NCI-H69 (cell line): ENCODE results near the gene IQCN.
A peak's percentile ranks its signal among the peaks of the same experiment; 100 is the strongest.

Experiments
- DNase-seq: peaks from one replicate; lab custom pipeline; 2025; lab: John Stamatoyannopoulos, UW

Gene IQCN

DNA sequence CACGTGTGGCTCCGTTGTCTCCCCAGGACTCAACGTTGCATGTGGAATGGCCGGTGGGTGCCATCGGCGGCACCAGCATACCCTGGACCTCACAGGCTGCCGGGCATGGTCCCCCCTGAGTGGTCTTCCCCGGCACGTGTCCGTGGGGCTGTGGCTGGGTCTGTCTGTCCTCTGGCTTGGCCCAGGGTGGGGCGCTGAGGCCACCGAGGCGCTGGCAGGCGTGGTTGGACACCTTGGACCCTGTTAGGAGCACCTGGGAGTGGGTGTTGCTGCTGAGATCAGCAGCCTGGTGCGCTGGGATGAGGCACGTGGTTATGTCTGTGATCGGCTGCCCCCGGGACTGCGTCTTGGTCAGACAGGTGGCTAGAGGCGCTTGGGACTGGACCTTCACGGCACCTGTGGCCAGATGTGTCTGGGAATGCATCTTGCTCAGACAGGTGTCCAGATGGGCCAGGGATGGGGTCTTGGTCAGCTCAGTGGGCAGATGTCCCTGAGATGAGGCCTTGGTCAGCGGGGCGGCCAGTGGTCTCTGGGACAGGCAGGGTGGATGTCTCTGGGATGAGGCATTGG lies 9.2 kb downstream of the IQCN start:
- DNase-seq = no peak

DNA sequence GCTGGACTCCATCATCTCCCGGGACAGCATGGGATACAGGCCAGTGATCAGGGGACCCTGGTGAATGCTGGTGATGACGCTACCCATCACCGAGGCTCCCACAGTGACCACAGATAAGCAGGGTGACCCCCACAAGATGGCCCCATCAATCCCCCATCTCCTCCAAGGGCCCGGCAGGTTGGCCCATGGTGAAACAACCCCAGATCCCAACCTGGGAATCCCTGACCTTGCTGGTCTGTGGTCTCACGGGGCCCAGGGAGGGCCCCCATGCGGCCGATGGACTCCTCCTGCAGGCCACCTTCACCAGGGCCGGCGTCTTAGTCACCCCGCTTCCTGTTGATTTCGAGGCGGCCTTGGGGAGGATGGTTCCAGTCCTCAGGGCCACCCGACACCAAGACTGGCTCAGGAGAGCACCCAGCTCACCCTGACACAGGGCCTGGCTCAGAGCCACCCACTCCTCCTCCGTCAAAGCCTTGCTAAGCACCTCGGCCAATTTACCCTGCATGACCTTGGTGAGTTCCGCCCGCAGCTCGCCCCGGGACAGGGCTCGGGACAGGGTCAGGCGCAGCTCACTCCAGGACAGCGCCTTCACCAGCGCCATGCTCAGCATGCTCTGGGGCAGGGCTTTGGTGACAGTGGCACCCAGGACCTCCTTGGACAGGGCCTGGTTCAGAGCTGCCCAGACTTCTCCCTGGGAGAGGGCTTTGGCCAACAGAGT lies 10.0 kb downstream of the IQCN start:
- DNase-seq = no peak

DNA sequence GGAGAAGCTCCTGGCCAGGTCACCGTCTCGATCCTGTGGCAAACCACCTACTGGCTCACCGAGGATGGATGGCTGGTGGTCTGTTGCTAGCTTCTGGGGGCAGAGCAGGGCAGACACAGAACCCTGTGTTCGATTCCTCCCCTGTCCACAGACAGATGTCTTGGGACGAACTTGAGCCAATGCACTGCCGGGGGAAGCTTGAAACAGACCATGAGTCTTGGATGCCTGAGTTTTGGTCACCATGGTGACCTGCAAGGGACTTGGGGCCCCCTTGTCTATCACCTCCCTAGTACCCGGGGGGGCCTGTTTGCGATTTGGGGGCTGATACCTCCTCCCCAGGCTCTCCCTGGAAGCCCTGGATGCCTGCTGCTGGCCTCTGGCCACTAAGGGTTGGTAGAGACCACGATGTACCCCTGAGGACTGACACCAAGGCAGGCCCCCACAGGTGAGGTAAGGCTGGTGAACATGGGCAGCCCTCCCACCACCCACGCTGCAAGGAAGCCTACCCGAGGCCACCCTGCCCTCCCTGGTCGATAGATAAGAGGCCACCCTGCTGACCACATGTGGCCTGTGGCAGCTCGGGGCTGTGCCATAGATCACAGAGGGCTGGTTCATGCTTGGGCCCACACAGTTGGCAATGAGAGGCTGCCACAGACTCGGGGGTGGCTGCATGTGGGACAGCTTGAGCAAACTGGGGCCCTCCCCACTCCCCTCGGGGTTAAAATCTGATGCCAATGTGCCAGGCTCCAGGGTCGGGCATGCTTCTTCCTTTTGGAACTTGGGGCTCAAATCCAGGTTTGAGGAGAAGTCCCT lies 10.7 kb downstream of the IQCN start:
- no peak for DNase-seq

GRCh38 chr19:18262917-18263316 lies 11.3 kb downstream of the IQCN start:
- no peak for DNase-seq

GRCh38 chr19:18262144-18262543 lies 12.1 kb downstream of the IQCN start:
- DNase-seq = no peak

DNA sequence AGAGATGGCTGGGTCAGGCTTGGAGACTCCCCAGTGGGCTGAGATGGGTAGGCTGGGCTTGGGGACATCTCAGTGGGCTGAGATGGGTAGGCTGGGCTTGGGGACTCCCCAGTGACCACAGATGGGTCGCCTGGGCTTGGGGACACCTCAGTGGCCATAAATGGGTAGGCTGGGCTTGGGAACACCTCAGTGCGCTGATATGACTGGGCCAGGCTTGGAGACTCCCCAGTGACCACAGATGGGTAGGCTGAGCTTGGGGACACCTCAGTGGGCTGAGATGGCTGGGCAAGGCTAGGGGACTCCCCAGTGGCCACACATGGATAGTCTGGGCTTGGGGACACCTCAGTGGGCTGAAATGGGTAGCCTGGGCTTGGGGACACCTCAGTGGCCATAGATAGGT lies 12.8 kb downstream of the IQCN start:
- no peak for DNase-seq

GRCh38 chr19:18259893-18260292 lies 14.4 kb downstream of the IQCN start:
- no peak for DNase-seq

- DNase-seq = no peak
These were observed 16.5 kb downstream of the IQCN start for GRCh38 chr19:18257503-18258470.

DNA sequence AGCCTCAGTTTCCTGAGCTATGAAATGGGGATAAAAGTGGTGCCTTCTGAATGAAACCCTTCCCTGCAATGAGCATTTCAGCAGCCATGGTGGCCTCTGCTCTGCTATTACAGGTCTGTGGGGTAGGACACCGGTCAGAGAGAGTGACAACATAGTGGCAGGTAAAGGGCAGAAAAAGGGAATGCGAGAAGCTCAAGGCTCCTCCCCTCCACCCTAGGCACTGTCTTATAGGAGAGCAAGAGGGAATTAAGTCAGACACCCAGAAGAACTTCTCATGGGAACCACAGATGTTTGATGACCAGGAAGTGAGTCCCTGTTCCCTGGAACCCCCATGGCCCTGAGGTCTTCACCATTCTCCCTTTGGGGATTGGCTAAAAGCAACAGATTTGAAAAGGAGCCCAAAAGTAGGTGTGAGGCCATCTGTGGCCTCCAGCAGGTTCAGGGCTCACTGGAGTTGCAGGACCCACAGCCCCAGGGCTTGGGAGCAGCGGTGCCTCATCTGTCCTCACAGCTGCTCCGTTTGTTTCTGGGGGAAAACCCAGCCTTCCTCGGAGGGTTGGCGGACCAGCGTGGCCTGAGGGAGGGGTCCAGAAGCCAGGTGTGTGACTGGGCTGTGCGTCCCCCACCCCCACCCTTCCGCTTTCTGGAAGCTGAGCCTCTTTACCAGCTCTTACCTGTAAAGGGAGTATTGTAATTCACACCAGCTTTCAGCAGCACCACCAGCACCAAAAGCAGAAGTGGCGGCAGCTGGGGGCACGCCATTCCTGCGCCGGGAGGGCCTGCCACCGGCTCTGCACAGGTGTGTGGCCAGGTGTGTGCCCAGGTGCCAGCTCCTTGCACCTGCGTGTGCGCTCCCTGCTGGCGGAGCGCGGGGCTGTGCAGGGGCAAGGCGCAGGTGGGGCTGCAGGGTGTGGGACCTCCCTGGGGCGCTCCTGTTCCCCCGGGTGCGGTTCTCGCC lies 19.4 kb downstream of the IQCN start:
- DNase-seq = peak; percentile 86

- DNase-seq = peak; percentile 22
These were observed 20.5 kb downstream of the IQCN start for GRCh38 chr19:18253716-18254115.

DNA sequence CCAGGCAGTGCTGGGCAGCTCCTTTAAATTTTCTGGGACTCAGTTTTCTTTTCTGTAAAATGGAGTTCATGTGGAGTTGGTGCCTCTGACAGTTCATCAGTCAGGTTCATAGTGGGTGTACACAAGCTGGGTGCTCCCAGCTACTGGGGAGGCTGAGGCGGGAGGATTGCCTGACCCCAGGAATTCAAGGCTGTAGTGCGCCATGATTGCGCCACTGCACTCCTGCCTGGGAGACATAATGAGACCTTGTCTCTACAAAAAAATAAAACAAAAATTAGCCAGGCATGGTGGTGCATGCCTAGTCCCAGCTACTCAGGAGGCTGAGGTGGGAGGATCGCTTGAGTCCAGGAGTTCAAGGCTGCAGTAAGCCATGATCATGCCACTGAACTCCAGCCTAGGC lies 21.1 kb downstream of the IQCN start:
- no peak for DNase-seq

- DNase-seq = no peak
These were observed 21.9 kb downstream of the IQCN start for GRCh38 chr19:18252370-18252717.

DNA sequence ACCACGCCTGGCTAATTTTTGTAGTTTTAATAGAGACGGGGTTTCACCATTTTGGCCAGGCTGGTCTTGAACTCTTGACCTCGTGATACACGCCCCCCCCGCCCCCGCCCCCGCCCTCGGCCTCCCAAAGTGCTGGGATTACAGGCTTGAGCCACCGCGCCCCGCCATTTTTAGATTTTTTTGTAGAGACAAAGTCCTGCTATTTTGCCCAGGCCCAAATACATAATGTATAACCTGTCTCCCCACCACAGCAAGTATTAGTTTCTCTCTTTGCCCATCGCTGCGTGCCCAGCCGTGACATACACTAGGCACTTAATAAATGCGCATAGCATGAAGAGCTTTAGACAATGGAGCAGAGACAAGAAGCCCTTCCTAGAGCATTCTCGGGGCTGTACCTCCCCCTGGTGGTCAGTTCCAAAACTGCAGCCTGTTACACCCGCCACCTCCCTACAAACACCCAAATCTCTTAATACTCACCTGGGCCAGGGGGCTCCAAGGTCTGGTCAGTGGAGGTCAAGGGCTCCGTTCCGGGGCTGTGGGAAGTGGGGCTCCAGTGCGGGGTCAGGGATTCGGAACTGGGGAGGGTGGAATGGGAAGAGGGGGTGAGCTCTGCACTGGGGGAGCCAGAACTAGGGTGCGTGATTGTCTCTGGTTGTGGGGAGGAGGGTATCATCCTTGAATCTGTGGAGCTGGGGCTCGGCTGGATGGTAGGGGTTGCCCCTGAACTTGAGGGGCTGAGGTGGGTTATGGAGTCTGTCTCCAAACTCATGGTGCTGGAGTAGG lies 22.5 kb downstream of the IQCN start:
- DNase-seq = peak; percentile 74

GRCh38 chr19:18249834-18250233 lies 24.4 kb downstream of the IQCN start:
- DNase-seq = no peak

- DNase-seq = no peak
These were observed 29.0 kb downstream of the IQCN start for GRCh38 chr19:18245297-18245696.

- DNase-seq = no peak
These were observed 34.9 kb downstream of the IQCN start for GRCh38 chr19:18239303-18239702.

DNA sequence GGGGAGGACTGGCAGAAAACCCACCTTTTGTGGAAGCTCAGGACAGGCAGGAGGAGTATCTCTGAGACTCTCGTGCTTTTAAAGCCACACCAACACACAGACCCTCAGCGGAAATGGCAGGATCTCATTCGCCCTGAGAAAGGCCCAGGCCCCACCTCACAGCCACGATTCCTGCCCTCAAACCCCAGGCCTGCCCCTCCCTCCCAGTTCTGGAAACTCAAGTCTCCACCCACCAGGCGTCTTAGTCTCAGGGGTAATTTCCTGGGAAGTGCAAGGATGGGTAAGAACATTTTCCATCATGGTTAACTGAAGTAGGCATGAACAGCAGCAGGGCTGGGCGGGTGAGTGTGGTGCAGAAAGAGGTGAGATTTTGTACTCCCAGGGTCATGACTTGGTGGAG lies 40.1 kb downstream of the IQCN start:
- no peak for DNase-seq

- peak; percentile 70 for DNase-seq
These were observed 40.9 kb downstream of the IQCN start for GRCh38 chr19:18233224-18233825.

DNA sequence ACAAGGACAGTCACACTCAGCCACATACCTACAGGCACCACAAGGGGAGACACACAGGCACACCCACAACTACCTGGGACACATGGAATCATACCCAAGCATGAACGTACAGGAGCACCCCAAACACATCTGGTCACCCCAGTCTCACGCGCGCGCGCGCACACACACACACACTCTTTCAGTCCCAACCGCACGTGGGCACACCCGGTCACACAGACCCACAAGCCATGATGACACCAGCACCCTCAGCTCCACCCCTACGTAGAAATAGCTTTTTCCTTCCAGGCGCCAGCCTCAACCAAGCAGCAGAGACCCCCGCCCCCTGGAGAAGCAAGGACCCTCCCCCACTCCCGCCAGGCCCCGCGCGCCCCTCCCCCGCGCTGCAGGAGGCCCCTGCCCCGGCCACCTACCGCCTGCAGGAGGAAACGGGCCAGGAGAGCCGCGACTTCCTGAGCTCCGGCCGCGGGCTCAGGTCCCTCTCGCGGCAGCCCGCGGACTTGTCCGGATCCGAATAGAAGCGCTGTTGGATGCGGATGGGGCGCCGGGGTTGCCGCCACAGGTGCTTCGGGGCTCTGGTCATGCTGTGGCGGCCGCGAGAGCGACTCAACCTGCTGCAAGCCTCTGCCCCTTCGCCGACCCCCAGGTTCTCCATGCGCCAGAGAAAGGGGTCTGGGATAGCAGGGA lies 41.6 kb downstream of the IQCN start:
- peak; percentile 88 for DNase-seq
